OCI-LY3 (cell line): ENCODE data around the gene SRGAP1.

Experiments used
- H2AFZ ChIP-seq: fragments of 200-600, 300-600 bp; shearing (Covaris generic); 2 replicates; pipeline ENCODE4 v1.6.0; 2014; ENCODE audit warnings: antibody characterized with exemption, low read depth, low read length
- H3K27ac ChIP-seq: fragments of 200-600, 300-600 bp; sonication (generic); 2 replicates; pipeline ENCODE4 v1.5.1; 2014; ENCODE audit warnings: mild to moderate bottlenecking, low read length, moderate library complexity, mixed read lengths
- H3K27me3 ChIP-seq: fragments of 200-600, 300-600 bp; sonication (generic); 2 replicates; pipeline ENCODE4 v1.6.1; 2014; ENCODE audit warnings: low read depth, low read length, mixed read lengths
- H3K36me3 ChIP-seq: fragments of 200-600, 300-600 bp; sonication (generic); replicated peaks from 2 replicates; pipeline ENCODE3; 2014; ENCODE audit warnings: low read depth, low read length, mixed read lengths
- H3K4me1 ChIP-seq: fragments of 300-600, 200-600 bp; sonication (generic); 2 replicates; pipeline ENCODE4 v1.6.1; 2014; ENCODE audit warnings: low read length, mixed read lengths
- H3K4me2 ChIP-seq: fragments of 200-600, 300-600 bp; sonication (generic); 2 replicates; pipeline ENCODE4 v1.6.1; 2014; ENCODE audit warnings: low read length, mixed read lengths
- H3K4me3 ChIP-seq: fragments of 300-600, 200-600 bp; sonication (generic); 2 replicates; pipeline ENCODE4 v1.5.1; 2014; ENCODE audit warnings: antibody characterized with exemption, mild to moderate bottlenecking, low read length, moderate library complexity
- H3K79me2 ChIP-seq: fragments of 300-600, 200-600 bp; shearing (Covaris generic); 2 replicates; pipeline ENCODE4 v1.6.1; 2014; ENCODE audit warnings: mild to moderate bottlenecking, low read length, mixed read lengths
- H3K9ac ChIP-seq: fragments of 300-600, 200-600 bp; shearing (Covaris generic); 2 replicates; pipeline ENCODE4 v1.6.0; 2014; ENCODE audit warnings: mild to moderate bottlenecking, low read length, moderate library complexity
- H3K9me3 ChIP-seq: fragments of 200-600, 300-600 bp; shearing (Covaris generic); 2 replicates; pipeline ENCODE4 v1.6.1; 2014; ENCODE audit warnings: low read length, mixed read lengths; ENCODE audit not compliant: insufficient read depth
- H4K20me1 ChIP-seq: fragments of 200-600, 300-600 bp; sonication (generic); 2 replicates; pipeline ENCODE4 v1.6.1; 2016; ENCODE audit warnings: low read length, mixed read lengths; ENCODE audit not compliant: insufficient read depth
- CTCF ChIP-seq: fragments of 200-600, 300-600 bp; sonication (generic); IDR thresholded peaks from 2 replicates; pipeline ENCODE4 v1.5.1; 2014; ENCODE audit warnings: antibody characterized with exemption, low read length, low read depth
- EZH2phosphoT487 ChIP-seq: fragments of 200-600 bp; shearing (Covaris generic); IDR thresholded peaks from 2 replicates; pipeline ENCODE4 v1.6.1; 2018; ENCODE audit warnings: antibody characterized with exemption, mixed run types, low read depth

SRGAP1 gene

GRCh38 chr12:63844391-63845341 is at the start of gene SRGAP1:
Gene SRGAP1 (plus strand): TSS chr12:63844700. CDS start chr12:63844817, 117 bp downstream.
- Histone ChIP-seq H3K4me1 (peaks cover 8% of the 10 kb centered on the region), H3K9ac (peak within 1 kb of the TSS; percentile 77), H3K27me3 (no peaks in the 10 kb centered on the region; the same call in 1 of the 2 replicates), H3K4me2 (peak within 1 kb of the TSS; percentile 81), H3K36me3 (no peaks in the 10 kb centered on the region), H3K27ac (peak within 1 kb of the TSS; percentile 39), H2AFZ (peak within 1 kb of the TSS; percentile 88), H3K79me2 (no peaks in the 10 kb centered on the region), H4K20me1 (no peaks in the 10 kb centered on the region), H3K9me3 (no peaks in the 10 kb centered on the region), H3K4me3 (peak within 1 kb of the TSS; percentile 83)
- TF ChIP-seq EZH2phosphoT487: no peak
- TF ChIP-seq CTCF: no peak

DNA sequence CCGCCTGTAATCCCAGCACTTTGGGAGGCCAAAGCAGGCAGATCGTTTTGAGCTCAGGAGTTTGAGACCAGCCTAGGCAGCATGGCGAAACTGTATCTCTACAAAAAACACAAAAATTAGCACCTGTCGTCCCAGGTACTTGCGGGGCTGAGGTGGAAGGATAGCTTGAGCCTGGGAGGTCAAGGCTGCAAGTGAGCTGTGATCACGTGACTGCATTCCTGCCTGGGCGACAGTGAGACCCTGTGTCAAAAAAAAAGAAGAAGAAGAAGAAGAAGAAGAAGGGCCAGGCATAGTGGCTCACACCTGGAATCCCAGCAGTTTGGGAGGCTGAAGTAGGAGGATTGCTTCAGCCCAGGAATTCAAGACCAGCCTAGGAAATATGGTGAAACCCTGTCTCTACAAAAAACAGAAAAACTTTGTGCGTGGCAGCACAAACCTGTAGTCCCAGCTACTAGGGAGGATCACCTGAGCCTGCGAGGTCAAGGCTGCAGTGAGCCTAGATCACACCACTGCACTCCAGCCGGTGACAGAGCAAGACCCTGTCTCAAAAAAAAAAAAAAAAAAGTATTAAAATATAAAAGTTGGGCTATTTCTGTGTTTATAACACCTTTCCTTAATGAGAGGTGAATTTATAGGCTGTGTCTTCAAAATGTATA is 49.3 kb upstream of the SRGAP1 start:
- TF ChIP-seq EZH2phosphoT487 (no peak), CTCF (no peak)
- Histone ChIP-seq H3K36me3 (peaks cover 5% of the 10 kb centered on the region), H3K27me3 (no peaks in the 10 kb centered on the region), H3K9me3 (no peaks in the 10 kb centered on the region), H3K27ac (no peak overlapping the region), H3K79me2 (no peaks in the 10 kb centered on the region), H3K4me2 (no peak overlapping the region), H3K4me1 (no peaks in the 10 kb centered on the region), H3K9ac (no peak overlapping the region), H3K4me3 (no peak overlapping the region), H2AFZ (no peak overlapping the region), H4K20me1 (no peaks in the 10 kb centered on the region)

GRCh38 chr12:63795944-63796343 is 48.6 kb upstream of the SRGAP1 start:
- H3K4me3 ChIP-seq: no peak overlapping the region
- no peaks in the 10 kb centered on the region for H4K20me1 ChIP-seq
- no peak overlapping the region for H2AFZ ChIP-seq
- TF ChIP-seq CTCF (no peak), EZH2phosphoT487 (no peak)
- no peak overlapping the region for H3K9ac ChIP-seq
- no peaks in the 10 kb centered on the region for H3K9me3 ChIP-seq
- no peaks in the 10 kb centered on the region for H3K4me1 ChIP-seq
- no peaks in the 10 kb centered on the region for H3K27me3 ChIP-seq
- peaks cover 3% of the 10 kb centered on the region for H3K36me3 ChIP-seq
- H3K4me2 ChIP-seq: no peak overlapping the region
- no peaks in the 10 kb centered on the region for H3K79me2 ChIP-seq
- H3K27ac ChIP-seq: no peak overlapping the region

GRCh38 chr12:63802012-63802608 is 42.4 kb upstream of the SRGAP1 start:
- no peaks in the 10 kb centered on the region for H3K4me1 ChIP-seq
- H3K9ac ChIP-seq: no peak overlapping the region
- no peak overlapping the region for H3K27ac ChIP-seq
- peaks cover 13% of the 10 kb centered on the region for H3K36me3 ChIP-seq
- H3K27me3 ChIP-seq: no peaks in the 10 kb centered on the region
- H3K9me3 ChIP-seq: no peaks in the 10 kb centered on the region
- TF ChIP-seq EZH2phosphoT487 (no peak), CTCF (peak; percentile 71)
- no peak overlapping the region for H2AFZ ChIP-seq
- no peak overlapping the region for H3K4me2 ChIP-seq
- no peaks in the 10 kb centered on the region for H3K79me2 ChIP-seq
- H3K4me3 ChIP-seq: no peak overlapping the region
- H4K20me1 ChIP-seq: no peaks in the 10 kb centered on the region
